Astrocyte (in vitro differentiated cells and primary cell): ENCODE measurements around the gene SCAPER. TPM values are rescaled to one million over a fixed set of nuclear protein-coding genes. Genes with fewer than 3 reads are reported as not detected.

ENCODE experiments used
- DNase-seq: peaks from one replicate; pipeline ENCODE4 v3.0.0-alpha.2; 2010; ENCODE audit warnings: low read depth
- FAIRE-seq: peaks from 2 replicates; lab custom pipeline; 2011; peaks lifted over from hg19 to GRCh38; lab: Jason Lieb, UNC
- H2AFZ ChIP-seq: 2 replicates; pipeline ENCODE4 v1.6.0; 2012; ENCODE audit warnings: low read depth, low read length, inconsistent platforms
- H3K27ac ChIP-seq: 2 replicates; pipeline ENCODE4 v1.5.1; 2011; ENCODE audit warnings: low read depth, low read length, inconsistent platforms
- H3K27me3 ChIP-seq: 2 replicates; pipeline ENCODE4 v1.6.0; 2011; ENCODE audit warnings: low read length, inconsistent platforms; ENCODE audit not compliant: insufficient read depth
- H3K36me3 ChIP-seq: 2 replicates; pipeline ENCODE4 v1.5.1; 2011; ENCODE audit warnings: low read length, inconsistent platforms; ENCODE audit not compliant: insufficient read depth
- H3K4me1 ChIP-seq: 2 replicates; pipeline ENCODE4 v1.5.1; 2011; ENCODE audit warnings: low read length, inconsistent platforms; ENCODE audit not compliant: insufficient read depth
- H3K4me2 ChIP-seq: 2 replicates; pipeline ENCODE4 v1.6.0; 2012; ENCODE audit warnings: low read length, inconsistent platforms
- H3K4me3 ChIP-seq: 2 replicates; pipeline ENCODE4 v1.5.1; 2011; ENCODE audit warnings: low read depth, mild to moderate bottlenecking, low read length, inconsistent platforms; ENCODE audit not compliant: insufficient read depth
- H3K79me2 ChIP-seq: 2 replicates; pipeline ENCODE4 v1.6.0; 2012; ENCODE audit warnings: mild to moderate bottlenecking, low read length, inconsistent platforms; ENCODE audit not compliant: insufficient read depth
- H3K9ac ChIP-seq: 2 replicates; pipeline ENCODE4 v1.6.0; 2012; ENCODE audit warnings: mild to moderate bottlenecking, low read length, inconsistent platforms
- H3K9me3 ChIP-seq: 2 replicates; pipeline ENCODE4 v1.5.1; 2012; ENCODE audit warnings: low read depth, mild to moderate bottlenecking, low read length, inconsistent platforms; ENCODE audit not compliant: insufficient read depth
- H4K20me1 ChIP-seq: 2 replicates; pipeline ENCODE4 v1.6.0; 2012; ENCODE audit warnings: low read length, inconsistent platforms; ENCODE audit not compliant: insufficient read depth
- H3K27ac Mint-ChIP-seq: one replicate; pipeline ENCODE4 v1.8.0; 2021; ENCODE audit warnings: mild to moderate bottlenecking, mixed read lengths; ENCODE audit not compliant: unreplicated experiment
- H3K27me3 Mint-ChIP-seq: one replicate; pipeline ENCODE4 v1.8.0; 2021; ENCODE audit warnings: low read depth, mixed read lengths; ENCODE audit not compliant: unreplicated experiment
- H3K36me3 Mint-ChIP-seq: one replicate; pipeline ENCODE4 v1.8.0; 2021; ENCODE audit warnings: low read depth, mixed read lengths; ENCODE audit not compliant: unreplicated experiment
- H3K4me1 Mint-ChIP-seq: one replicate; pipeline ENCODE4 v1.8.0; 2021; ENCODE audit warnings: low read depth, mixed read lengths; ENCODE audit not compliant: unreplicated experiment
- H3K4me3 Mint-ChIP-seq: one replicate; pipeline ENCODE4 v1.8.0; 2021; ENCODE audit warnings: mild to moderate bottlenecking, moderate library complexity, mixed read lengths; ENCODE audit not compliant: unreplicated experiment
- H3K9me3 Mint-ChIP-seq: one replicate; pipeline ENCODE4 v1.8.0; 2021; ENCODE audit warnings: mild to moderate bottlenecking, mixed read lengths; ENCODE audit not compliant: unreplicated experiment
- CTCF ChIP-seq: IDR thresholded peaks from 2 replicates; pipeline ENCODE4 v1.5.1; 2011; ENCODE audit warnings: low read depth, mild to moderate bottlenecking, inconsistent platforms, low read length, moderate library complexity; ENCODE audit not compliant: insufficient read depth
- EZH2 ChIP-seq: IDR thresholded peaks from 2 replicates; pipeline ENCODE4 v1.6.1; 2012; ENCODE audit warnings: mild to moderate bottlenecking, low read length, inconsistent platforms; ENCODE audit not compliant: insufficient read depth
- total RNA-seq: library from RNA; stranded (reverse); gene quantifications from 2 replicates; pipeline ENCODE4 v1.2.1, GENCODE V29; 2021

The SCAPER gene
- total RNA-seq, 1 donor from 2014 or later = 8.6 TPM

GRCh38 chr15:76380249-76380648, 524.9 kb downstream of the SCAPER start:
- Histone ChIP-seq H3K27ac (no peak overlapping the region), H2AFZ (no peak overlapping the region), H3K9ac (no peak overlapping the region), H3K4me3 (no peak overlapping the region), H4K20me1 (no peaks in the 10 kb centered on the region), H3K4me2 (no peak overlapping the region), H3K27me3 (no peaks in the 10 kb centered on the region), H3K4me1 (no peaks in the 10 kb centered on the region), H3K79me2 (no peaks in the 10 kb centered on the region), H3K9me3 (no peaks in the 10 kb centered on the region), H3K36me3 (no peaks in the 10 kb centered on the region)
- H3K4me1 Mint-ChIP-seq = peaks cover 6% of the 10 kb centered on the region
- no peak for FAIRE-seq
- no peak overlapping the region for H3K4me3 Mint-ChIP-seq
- H3K27me3 Mint-ChIP-seq = no peaks in the 10 kb centered on the region
- H3K9me3 Mint-ChIP-seq = no peaks in the 10 kb centered on the region
- no peak for DNase-seq
- H3K36me3 Mint-ChIP-seq = peaks cover under 1% of the 10 kb centered on the region
- no peak overlapping the region for H3K27ac Mint-ChIP-seq
- TF ChIP-seq CTCF = no peak
- TF ChIP-seq EZH2 = no peak

GRCh38 chr15:76378691-76379090, 526.4 kb downstream of the SCAPER start:
- Mint-ChIP-seq H3K4me1 (peaks cover 6% of the 10 kb centered on the region), H3K4me3 (no peak overlapping the region), H3K27ac (no peak overlapping the region), H3K9me3 (no peaks in the 10 kb centered on the region), H3K36me3 (peaks cover 2% of the 10 kb centered on the region), H3K27me3 (no peaks in the 10 kb centered on the region)
- Histone ChIP-seq H3K4me3 (no peak overlapping the region), H3K9ac (no peak overlapping the region), H3K79me2 (no peaks in the 10 kb centered on the region), H3K4me1 (no peaks in the 10 kb centered on the region), H3K4me2 (no peak overlapping the region), H3K27me3 (no peaks in the 10 kb centered on the region), H3K36me3 (no peaks in the 10 kb centered on the region), H2AFZ (no peak overlapping the region), H3K27ac (no peak overlapping the region), H4K20me1 (no peaks in the 10 kb centered on the region), H3K9me3 (no peaks in the 10 kb centered on the region)
- TF ChIP-seq EZH2 (no peak), CTCF (no peak)
- DNase-seq (no peak), FAIRE-seq (no peak)

GRCh38 chr15:76377751-76378150, 527.4 kb downstream of the SCAPER start:
- no peak overlapping the region for H3K4me3 ChIP-seq
- no peak overlapping the region for H2AFZ ChIP-seq
- FAIRE-seq (no peak), DNase-seq (no peak)
- no peaks in the 10 kb centered on the region for H3K4me1 ChIP-seq
- no peaks in the 10 kb centered on the region for H3K36me3 ChIP-seq
- H3K4me1 Mint-ChIP-seq = peaks cover 6% of the 10 kb centered on the region
- no peaks in the 10 kb centered on the region for H3K9me3 ChIP-seq
- peaks cover 2% of the 10 kb centered on the region for H3K36me3 Mint-ChIP-seq
- H4K20me1 ChIP-seq = no peaks in the 10 kb centered on the region
- TF ChIP-seq EZH2 (no peak), CTCF (no peak)
- no peak overlapping the region for H3K4me2 ChIP-seq
- no peaks in the 10 kb centered on the region for H3K27me3 ChIP-seq
- no peak overlapping the region for H3K4me3 Mint-ChIP-seq
- no peak overlapping the region for H3K27ac Mint-ChIP-seq
- H3K79me2 ChIP-seq = no peaks in the 10 kb centered on the region
- H3K9me3 Mint-ChIP-seq = no peaks in the 10 kb centered on the region
- no peaks in the 10 kb centered on the region for H3K27me3 Mint-ChIP-seq
- no peak overlapping the region for H3K27ac ChIP-seq
- H3K9ac ChIP-seq = no peak overlapping the region
